Urothelium cell line (cell line): ENCODE measurements around the gene SHE.
A peak's percentile ranks its signal among the peaks of the same experiment; 100 is the strongest.
"Not testable (repeated sequence)": the region's sequence is repeated elsewhere in the genome, so short reads cannot be mapped to it uniquely, and the experiment has no call there.

Experiments
- DNase-seq: peaks from one replicate; pipeline ENCODE4 v3.0.0; 2011; ENCODE audit warnings: low spot score, mixed read lengths
- FAIRE-seq: peaks from 2 replicates; lab custom pipeline; 2011; peaks lifted over from hg19 to GRCh38; lab: Jason Lieb, UNC

Gene SHE

GRCh38 chr1:154502066-154502743, at the start of gene SHE, which contains the start of gene TDRD10:
SHE (minus strand) TSS chr1:154502412; CDS start chr1:154502026, 386 bp downstream.
TDRD10 (plus strand) TSS chr1:154502219; CDS start chr1:154506904, 4,685 bp downstream.
- no peak for FAIRE-seq
- no peak for DNase-seq

GRCh38 chr1:154551474-154551873, 49.3 kb upstream of the SHE start:
- DNase-seq (no peak), FAIRE-seq (no peak)

GRCh38 chr1:154550657-154551056, 48.4 kb upstream of the SHE start:
- FAIRE-seq = no peak
- no peak for DNase-seq

GRCh38 chr1:154550070-154550469, 47.9 kb upstream of the SHE start:
- no peak for FAIRE-seq
- DNase-seq = no peak

GRCh38 chr1:154549202-154549770, 47.1 kb upstream of the SHE start:
- FAIRE-seq = no peak

GRCh38 chr1:154548028-154548427, 45.8 kb upstream of the SHE start:
- FAIRE-seq = no peak
- DNase-seq = no peak

More at GRCh38 chr1:154549202-154549770, 47.1 kb upstream of the SHE start:
- no peak for DNase-seq

GRCh38 chr1:154547105-154547732, 45.0 kb upstream of the SHE start:
- FAIRE-seq (no peak), DNase-seq (no peak)

GRCh38 chr1:154546264-154547063, 44.3 kb upstream of the SHE start:
- no peak for FAIRE-seq
- peak; percentile 81 for DNase-seq

GRCh38 chr1:154541231-154541630, 39.0 kb upstream of the SHE start:
- no peak for DNase-seq
- FAIRE-seq = no peak

- DNase-seq (no peak), FAIRE-seq (no peak)
Observed at GRCh38 chr1:154539486-154540483, 37.6 kb upstream of the SHE start.

- no peak for FAIRE-seq
- no peak for DNase-seq
Observed at GRCh38 chr1:154536570-154536969, 34.4 kb upstream of the SHE start.

- DNase-seq = peak; percentile 80
- FAIRE-seq = no peak
Observed at GRCh38 chr1:154533952-154534844, 32.0 kb upstream of the SHE start.

- DNase-seq, FAIRE-seq: not testable (repeated sequence)
Observed at GRCh38 chr1:154531950-154532349, 29.7 kb upstream of the SHE start.

- no peak for FAIRE-seq
- DNase-seq = no peak
Observed at GRCh38 chr1:154529308-154529707, 27.1 kb upstream of the SHE start.

GRCh38 chr1:154527192-154527591, 25.0 kb upstream of the SHE start:
- DNase-seq = no peak
- no peak for FAIRE-seq

- DNase-seq = no peak
- no peak for FAIRE-seq
Observed at GRCh38 chr1:154524881-154525280, 22.7 kb upstream of the SHE start.

GRCh38 chr1:154521695-154522094, 19.5 kb upstream of the SHE start:
- FAIRE-seq (no peak), DNase-seq (no peak)

GRCh38 chr1:154520333-154520732, 18.1 kb upstream of the SHE start:
- DNase-seq (no peak), FAIRE-seq (no peak)

- FAIRE-seq (no peak), DNase-seq (no peak)
Observed at GRCh38 chr1:154519591-154519991, 17.4 kb upstream of the SHE start.
